ENCODE measurements around the gene CEP68.
A peak's percentile ranks its signal among the peaks of the same experiment; 100 is the strongest.
"Not testable (repeated sequence)": the region's sequence is repeated elsewhere in the genome, so short reads cannot be mapped to it uniquely, and the experiment has no call there.

The CEP68 gene

DNA sequence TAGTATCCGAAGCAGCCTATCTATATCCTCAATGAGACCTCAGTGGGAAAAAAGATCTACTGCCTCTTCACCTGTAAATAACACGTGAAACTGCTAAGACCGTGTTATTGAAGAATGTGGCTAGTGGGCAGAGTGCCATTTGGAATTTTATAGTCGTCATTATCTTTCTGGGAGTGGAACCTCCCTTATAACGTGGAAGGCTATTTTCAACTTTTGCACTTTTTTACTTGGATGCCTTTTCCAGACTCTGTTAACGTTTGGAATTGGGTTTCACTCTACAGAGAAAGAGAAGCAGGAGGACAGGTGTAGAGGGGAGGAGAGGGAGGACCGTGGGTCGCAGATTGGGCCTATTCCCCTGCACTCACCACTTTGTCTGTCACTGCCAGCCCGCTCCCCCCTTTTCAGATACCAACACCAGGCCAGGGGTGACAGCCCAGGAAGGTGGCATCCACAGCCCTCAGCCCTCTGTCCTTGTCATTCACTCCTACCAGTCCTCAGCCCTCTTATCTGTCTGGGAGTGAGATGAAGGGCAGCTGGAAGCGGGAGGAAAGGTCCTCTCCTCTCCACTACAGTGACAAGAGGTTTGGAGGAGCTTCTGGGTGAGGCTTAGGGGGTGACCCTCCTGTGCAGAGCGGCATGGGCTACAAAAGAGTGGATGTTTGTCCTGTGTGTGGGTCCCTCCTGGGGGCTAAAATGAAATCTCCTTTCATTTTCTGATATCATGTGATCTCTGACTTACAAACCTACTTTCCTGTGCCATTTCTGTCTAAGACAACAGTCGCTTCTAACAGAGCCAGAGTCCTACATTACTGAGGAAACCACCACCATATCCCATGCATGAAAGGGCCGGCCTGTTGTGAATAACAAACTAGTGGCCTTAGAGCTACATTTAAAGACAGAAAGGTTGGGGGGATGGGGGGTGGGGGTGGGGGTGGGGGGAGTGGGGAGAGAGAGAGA is 23.9 kb upstream of the CEP68 start:
- no peak for DNase-seq

DNA sequence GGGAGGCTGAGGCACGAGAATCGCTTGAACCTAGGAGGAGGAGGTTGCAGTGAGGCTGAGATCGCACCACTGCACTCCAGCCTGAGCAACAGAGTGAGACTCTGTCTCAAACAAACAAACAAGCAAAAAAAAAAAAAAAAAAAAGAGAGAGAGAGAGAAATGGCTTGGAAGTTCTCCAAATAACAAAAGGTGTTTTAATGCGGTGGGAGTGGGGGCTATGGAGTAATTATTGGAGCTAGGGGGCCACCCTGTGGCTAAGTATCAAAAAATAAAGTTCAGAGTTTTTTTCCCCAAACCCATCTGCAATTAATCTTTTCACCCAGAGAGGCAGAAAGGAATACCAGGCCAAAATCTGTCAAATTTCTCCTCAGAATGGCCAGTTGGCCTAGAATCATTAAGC is 23.0 kb upstream of the CEP68 start:
- no peak for DNase-seq

DNA sequence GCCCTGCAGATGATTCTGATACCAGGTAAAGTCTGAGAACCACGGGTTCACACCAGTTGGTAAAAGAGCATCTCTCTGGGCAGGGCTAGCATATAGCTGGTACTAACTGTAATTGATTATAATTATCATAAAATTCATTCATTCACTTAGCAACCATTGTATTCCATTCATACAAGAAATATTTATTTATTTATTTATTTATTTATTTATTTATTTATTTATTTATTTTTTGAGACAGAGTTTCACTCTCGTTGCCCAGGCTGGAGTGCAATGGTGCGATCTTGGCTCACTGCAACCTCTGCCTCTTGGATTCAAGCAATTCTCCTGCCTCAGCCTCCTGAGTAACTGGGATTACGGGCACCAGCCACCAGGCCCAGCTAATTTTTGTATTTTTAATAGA is 22.5 kb upstream of the CEP68 start:
- DNase-seq = not testable (repeated sequence)

DNA sequence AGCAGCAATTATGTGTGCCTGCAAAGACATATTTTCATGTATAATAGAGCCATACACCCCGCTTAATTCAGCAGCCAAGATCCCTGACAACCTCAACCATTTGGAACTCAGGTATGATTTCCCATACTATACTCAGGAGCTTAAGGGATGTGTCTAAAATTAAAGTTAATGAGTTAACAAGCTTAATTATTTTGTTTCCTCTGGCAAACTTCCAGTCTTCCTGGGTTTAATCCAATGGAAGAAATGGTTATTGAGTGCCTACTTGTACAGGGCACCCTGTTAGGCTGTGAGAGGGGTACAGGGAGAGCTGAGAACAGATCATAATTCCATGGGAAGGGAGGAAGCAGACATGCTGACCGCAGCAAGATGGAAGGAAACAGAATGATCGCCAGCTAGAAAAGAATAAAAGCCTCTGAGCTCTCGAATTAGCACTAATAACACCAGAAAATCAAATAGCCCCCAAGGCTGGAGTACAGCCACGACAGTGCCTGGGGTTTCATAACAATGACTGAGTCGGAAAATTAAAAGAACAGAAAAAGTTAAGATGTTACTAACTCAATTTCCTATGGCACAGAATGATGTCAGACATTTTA is 20.8 kb upstream of the CEP68 start:
- DNase-seq = no peak

DNA sequence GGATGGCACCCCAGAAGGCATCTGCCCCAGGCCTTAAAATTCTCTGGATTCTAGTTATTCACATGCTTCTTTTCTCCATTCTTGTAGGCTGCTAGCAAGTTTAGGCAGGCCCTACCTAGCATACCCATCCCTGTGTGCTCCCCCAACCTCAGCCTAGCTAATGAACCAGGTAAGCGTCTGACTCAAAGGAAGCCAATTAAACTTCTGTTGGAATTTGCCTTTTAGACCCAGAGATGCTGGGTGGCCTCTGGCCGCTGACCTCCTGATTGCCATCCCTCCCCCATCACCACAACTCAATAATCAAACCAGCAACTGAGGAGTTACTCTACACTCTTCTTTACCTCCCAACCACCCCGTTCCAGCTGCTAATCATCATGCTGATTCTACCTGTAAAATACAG is 19.0 kb upstream of the CEP68 start:
- DNase-seq = no peak

DNA sequence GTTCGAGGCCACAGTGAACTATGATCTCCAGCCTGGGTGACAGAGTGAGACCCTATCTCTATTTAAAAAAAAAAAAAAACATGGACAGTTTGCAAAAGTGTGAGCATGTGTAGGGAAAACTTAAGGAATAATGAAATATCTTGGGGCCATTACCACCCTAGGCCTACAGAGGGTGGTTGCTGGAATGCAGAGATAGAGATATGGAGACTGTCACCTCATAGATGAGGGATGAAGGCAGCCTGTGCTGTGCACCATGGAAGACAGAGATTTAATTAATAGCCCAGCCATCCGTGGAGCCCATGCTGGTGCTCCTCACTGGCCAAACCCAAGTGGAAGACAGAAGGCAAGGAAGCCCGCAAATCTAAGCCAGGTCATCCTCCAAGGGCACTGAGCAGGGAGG is 16.6 kb upstream of the CEP68 start:
- no peak for DNase-seq

DNA sequence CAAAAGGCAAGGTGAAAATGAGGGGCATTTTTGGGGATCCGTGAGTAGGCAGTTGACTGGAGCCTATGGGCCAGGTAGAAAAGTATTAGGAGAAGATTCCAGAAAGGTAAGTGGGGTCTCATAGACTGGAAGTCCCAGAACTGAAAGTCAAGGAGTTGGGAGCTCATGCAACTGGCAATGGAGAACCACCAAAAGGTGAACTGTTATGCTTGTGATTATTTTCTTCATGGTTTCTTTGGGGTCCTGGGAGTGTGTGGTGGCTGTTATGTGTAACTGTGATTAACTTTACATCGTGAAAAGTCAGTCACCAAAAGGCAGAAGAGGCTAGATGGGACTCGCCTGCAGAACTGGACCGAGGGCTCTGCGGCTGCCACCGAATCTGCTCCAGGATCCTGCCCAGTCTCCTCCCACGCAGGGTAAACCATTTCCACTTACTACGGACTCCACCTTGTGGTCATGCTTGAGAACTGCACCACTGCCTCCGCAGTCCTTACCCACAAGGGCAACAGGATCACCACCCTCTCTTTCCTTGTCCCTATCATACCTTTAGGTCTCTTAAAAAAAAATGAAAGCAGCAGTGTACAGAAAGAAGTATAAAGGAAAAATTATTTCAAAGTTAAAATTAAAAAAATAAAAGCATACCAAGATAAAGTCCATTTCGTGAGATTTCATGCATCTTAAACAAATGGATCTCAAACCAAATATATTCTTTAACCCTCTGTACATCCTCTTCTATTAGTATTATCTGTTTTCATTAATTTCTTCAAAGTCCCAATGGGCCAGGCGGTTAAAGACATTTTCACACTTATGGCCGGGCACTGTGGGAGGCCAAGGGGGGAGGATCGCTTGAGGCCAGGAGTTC is 15.6 kb upstream of the CEP68 start:
- peak; percentile 57 to 70 for DNase-seq

DNA sequence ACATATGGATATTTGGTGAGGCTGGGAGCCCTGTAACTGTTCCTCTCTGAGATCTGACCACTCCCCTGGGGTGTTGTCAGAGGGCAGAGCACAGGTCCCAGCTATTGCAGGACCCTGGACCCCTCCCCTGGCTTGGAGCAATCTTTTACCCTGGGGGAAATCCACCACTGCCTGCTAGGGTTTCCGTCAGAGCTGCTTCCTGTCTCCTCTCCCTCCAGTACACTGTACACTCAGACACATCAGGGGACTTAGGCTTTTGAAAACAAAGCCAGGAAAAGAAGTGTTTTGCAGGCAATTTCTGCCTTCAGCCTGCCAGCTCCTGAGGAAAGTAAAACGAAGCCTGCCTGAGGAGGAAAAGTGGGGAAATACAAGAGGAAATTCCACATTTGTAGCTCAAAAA is 13.2 kb upstream of the CEP68 start:
- DNase-seq = no peak

DNA sequence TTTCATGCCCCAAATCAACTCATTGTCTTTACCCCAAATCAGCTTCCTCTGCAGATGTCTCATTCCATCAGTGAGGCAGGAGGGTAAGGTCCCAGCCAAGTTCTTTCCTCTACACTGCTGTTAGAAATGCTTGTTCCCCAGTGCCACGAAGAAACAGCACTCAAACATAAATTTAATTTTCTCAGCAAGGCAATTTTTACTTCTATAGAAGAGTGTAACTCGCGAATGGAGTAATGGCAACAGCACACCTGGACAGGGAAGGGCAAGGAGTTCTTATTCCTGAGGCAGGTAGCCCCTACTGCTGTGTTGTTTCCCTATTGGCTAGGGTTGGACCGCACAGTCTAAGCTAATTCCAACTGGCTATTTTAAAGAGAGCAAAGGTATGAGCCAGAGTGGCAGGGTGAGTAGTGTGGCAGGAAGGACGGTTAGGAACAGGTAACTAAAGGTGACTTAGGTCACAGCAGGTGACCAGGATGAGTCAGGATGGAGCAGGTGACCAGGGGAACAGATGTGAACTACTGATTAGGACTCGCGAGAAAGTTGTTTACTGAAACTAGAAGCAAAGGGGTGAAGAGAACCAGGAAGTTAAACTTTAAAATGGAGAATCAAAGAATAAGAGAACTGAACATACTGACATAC is 12.0 kb upstream of the CEP68 start:
- DNase-seq = no peak

DNA sequence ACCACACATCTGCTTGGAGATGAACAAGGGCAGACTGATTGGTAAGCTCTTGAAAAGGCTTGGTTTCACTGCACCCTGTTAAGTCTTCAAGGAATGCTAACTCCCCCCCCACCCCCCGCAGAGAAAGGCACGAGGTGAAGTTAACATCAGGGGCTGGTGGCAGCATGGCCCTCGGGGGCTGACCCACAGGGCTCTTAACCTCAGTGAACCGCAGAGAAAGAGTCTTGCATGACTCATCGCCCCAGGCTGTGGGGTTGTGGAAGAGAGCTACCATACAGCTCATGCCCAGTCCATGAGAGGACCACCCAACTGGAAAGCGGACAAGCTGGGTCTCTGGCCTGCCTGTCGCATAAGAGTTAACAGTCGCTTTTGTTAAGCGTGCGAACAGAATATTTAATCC is 10.6 kb upstream of the CEP68 start:
- DNase-seq = no peak

- DNase-seq = no peak
These were observed 9.4 kb upstream of the CEP68 start for GRCh38 chr2:65046633-65047407.

GRCh38 chr2:65049010-65049639 is 7.1 kb upstream of the CEP68 start:
- DNase-seq = no peak

- no peak for DNase-seq
These were observed 5.3 kb upstream of the CEP68 start for GRCh38 chr2:65050931-65051330.

GRCh38 chr2:65053199-65053598 is 3.0 kb upstream of the CEP68 start:
- no peak for DNase-seq

GRCh38 chr2:65054749-65055421 is 1.3 kb upstream of the CEP68 start:
- no peak for DNase-seq

- peak in 1 of 2 experiments; percentile 49 for DNase-seq
These were observed 598 bp upstream of the CEP68 start for GRCh38 chr2:65055422-65056214.

GRCh38 chr2:65057054-65057375 is 799 bp downstream of the CEP68 start:
- DNase-seq = no peak

DNA sequence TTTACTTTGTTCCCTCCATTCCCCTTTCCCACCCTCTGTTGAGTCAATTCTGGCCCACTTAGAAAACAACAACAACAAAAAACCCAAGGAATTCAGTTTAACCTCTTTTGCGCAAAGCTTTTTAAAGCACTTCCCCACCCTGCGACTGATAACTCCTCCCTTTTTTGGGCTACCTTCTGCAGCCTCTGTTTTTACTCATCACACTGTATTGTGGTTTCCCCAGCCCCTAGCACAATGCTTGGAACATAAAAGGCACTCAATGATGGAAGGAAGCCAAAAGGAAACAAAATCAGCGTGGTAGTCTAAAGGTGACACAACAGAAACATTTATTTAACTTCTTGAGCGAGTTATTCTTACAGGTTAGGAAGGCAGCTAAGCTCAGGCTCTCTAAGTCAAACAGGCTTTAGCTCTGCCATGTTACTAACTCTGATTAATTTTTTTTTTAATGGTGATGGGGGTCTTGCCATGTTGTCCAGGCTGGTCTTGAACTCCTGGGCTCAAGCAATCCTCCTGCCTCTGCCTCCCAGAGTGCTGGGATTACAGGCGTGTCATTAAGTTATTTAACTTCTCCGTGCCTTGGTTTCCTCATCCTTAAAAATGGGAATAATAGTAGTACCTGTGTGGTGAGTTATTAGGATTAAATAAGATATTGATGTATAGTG is 1.3 kb downstream of the CEP68 start:
- peak in 1 of 2 experiments; percentile 66 for DNase-seq

DNA sequence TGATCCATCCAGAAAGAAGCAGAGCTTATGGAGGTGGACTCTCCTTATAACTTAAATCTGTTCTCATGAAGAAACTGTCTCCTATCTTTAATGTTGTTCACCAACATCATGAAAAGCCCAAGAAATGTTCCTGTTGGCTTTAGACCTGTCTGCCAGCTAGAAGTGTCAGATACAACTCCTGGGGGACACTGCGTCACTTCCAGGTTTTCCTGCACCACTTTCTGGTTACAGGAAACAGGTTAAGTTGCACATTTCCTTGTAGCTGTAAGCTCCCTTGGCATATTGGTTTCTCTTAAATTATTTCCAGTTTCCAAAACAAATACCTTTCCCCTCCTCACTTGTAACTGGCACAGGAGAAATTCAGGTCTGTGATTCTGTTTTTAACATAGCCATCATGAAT is 2.9 kb downstream of the CEP68 start:
- DNase-seq = no peak
